ENCODE measurements around the gene C1orf116.

- TF ChIP-seq TOX (CRISPR knock-in tag; IDR thresholded peaks at IDR 0.05; ENCODE audit: borderline replicate concordance) (no peak), POU6F1 (CRISPR knock-in tag; IDR thresholded peaks at IDR 0.05; ENCODE audit: borderline replicate concordance, low read depth) (no peak), ZNF565 (CRISPR knock-in tag; conservative IDR thresholded peaks at IDR 0.05; ENCODE audit: low read depth) (no peak), PPARA (CRISPR knock-in tag; IDR thresholded peaks at IDR 0.05; ENCODE audit: borderline replicate concordance) (no peak), TCF4 (CRISPR knock-in tag; IDR thresholded peaks at IDR 0.05; ENCODE audit: borderline replicate concordance) (no peak), ZFP30 (CRISPR knock-in tag; IDR thresholded peaks at IDR 0.05) (no peak), CSDC2 (CRISPR knock-in tag; IDR thresholded peaks at IDR 0.05) (no peak), CREB5 (CRISPR knock-in tag; IDR thresholded peaks at IDR 0.05; ENCODE audit: low read depth) (no peak), ESRRG (CRISPR knock-in tag; IDR thresholded peaks at IDR 0.05) (no peak), BACH2 (CRISPR knock-in tag; IDR thresholded peaks at IDR 0.05; ENCODE audit: borderline replicate concordance) (no peak), RARB (CRISPR knock-in tag; IDR thresholded peaks at IDR 0.05) (no peak)
Observed at GRCh38 chr1:206974140-206974539, 58.4 kb downstream of the C1orf116 start.

Measured in SK-N-SH treated with all-trans-retinoic acid at 6 μM for 48 hours (cell line).